ENCODE results near the gene SRPX.
A peak's percentile ranks its signal among the peaks of the same experiment; 100 is the strongest.

SRPX gene, protein sequence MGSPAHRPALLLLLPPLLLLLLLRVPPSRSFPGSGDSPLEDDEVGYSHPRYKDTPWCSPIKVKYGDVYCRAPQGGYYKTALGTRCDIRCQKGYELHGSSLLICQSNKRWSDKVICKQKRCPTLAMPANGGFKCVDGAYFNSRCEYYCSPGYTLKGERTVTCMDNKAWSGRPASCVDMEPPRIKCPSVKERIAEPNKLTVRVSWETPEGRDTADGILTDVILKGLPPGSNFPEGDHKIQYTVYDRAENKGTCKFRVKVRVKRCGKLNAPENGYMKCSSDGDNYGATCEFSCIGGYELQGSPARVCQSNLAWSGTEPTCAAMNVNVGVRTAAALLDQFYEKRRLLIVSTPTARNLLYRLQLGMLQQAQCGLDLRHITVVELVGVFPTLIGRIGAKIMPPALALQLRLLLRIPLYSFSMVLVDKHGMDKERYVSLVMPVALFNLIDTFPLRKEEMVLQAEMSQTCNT

DNA sequence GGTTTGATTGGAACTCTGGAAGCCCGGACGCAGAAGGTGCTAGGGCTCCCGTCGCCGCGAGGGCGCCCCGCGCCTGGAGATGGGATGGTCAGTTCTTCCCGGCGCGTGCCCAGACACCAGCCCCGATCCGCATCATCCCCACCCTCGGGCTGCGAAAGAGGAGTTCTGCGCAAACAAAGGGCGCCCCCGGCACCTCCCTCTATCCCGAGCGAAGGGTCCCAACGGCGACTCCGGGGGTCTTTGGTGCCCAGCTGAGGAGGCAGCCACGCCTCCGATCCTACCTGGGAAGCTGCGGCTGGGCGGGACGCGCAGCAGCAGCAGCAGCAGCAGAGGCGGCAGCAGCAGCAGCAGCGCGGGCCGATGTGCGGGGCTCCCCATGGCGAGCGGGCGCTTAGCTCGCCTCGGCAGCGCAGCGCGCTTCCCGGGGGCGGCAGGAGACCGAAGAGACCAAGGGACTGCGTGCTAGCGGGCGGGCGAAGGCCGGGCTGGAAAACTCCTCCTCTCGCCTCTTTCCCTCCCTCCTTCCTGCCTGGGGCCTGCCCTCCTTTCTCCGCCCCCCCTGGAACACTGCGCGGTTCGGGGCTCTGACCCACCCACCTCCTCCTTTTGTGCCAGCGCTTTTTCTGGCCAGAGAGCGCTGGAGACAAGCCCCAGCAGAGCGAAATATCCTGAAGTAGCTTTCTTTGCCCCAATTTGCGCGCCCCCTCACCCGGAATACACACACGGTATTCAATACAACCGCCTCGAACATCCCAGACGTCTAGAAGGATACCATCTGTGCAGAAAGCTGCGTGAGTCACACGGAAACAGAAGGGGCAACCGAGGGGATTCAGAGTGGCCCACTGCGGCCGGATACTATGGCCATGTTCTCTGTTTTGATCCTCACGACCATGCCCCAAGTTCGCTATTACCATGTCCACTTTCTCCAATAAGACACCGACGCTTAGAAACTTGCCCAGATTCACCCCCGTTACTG is at the start of gene SRPX:
TSS of gene SRPX (minus strand) at position 457 of the 976 bp plus-strand sequence. CDS start at position 378, 79 bp downstream.
- peaks cover 33% of the 10 kb centered on the region for H3K27me3 ChIP-seq (ENCODE audit: insufficient read depth, low read depth, severe bottlenecking)
- TF ChIP-seq, protein P1, sequence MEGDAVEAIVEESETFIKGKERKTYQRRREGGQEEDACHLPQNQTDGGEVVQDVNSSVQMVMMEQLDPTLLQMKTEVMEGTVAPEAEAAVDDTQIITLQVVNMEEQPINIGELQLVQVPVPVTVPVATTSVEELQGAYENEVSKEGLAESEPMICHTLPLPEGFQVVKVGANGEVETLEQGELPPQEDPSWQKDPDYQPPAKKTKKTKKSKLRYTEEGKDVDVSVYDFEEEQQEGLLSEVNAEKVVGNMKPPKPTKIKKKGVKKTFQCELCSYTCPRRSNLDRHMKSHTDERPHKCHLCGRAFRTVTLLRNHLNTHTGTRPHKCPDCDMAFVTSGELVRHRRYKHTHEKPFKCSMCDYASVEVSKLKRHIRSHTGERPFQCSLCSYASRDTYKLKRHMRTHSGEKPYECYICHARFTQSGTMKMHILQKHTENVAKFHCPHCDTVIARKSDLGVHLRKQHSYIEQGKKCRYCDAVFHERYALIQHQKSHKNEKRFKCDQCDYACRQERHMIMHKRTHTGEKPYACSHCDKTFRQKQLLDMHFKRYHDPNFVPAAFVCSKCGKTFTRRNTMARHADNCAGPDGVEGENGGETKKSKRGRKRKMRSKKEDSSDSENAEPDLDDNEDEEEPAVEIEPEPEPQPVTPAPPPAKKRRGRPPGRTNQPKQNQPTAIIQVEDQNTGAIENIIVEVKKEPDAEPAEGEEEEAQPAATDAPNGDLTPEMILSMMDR (IDR thresholded peaks at IDR 0.05; ENCODE audit: low read depth, low read length) = no peak
- peak within 1 kb of the TSS; percentile 53 for H3K4me3 ChIP-seq (ENCODE audit: low read depth, low read length)
- H3K9me3 ChIP-seq (ENCODE audit: severe bottlenecking) = no peaks in the 10 kb centered on the region
- no peaks in the 10 kb centered on the region for H3K36me3 ChIP-seq
- H3K27ac ChIP-seq = no peak within 1 kb of the TSS
- peak; percentile 23 for DNase-seq

DNA sequence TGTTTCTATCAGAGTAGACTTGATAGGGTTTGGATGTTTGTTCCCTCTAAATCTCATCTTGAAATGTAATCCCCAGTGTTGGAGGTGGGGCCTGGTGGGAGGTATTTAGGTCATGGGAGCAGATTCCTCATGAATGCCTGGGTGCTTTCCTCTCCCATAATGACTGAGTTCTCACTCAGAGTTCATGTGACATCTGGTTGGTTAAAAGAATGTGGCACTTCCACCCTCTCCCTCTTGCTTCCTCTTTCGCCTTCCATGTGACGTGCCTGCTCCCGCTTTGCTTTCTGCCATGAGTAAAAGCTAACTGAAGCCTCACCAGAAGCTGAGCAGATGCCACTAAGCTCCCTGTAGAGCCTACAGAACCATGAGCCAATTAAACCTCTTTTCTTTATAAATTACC is 47.3 kb upstream of the SRPX start:
- H3K36me3 ChIP-seq = no peaks in the 10 kb centered on the region
- TF ChIP-seq, protein P1 (IDR thresholded peaks at IDR 0.05; ENCODE audit: low read depth, low read length) = no peak
- no peak for DNase-seq

DNA sequence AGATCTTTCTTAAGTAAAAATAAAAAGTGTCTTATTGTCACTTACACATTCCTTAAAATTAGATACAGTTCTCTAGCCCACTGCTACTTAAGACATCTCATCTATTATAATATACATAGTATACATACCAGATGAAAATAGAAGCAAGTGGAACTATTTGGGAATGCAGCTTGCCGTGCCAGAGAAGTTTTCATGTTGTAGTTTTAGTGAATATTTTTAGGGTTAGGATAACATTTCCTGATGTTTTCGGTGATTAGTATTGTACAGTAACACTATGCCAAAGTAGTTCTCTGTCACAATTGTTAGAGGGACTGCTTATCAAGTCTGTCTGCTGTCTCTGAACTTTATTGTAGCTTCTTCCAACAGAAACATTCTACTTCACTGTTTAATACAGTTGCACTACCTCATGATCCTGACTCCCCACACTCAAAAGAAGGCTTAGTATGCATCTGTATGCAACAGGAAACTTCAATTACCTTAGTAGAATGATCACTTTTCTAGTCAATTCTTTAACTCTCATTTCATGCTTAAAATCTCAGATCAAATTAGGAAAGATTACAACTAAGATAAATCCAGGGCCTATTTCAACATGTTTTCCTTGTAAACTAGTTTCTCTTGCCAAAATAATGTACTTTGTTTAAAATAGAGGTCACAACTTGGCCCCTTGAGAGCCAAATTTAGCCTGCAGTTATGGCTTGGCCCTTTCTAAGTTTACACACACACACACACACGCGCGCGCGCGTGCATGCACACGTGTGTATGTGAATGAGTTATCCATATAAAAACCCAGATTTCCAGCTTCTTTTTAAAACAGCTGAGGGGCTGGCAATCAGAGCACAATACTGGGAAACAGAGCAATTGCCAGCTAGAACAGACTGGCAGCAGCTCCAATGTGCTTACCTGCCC is 42.3 kb upstream of the SRPX start:
- TF ChIP-seq, protein P1 (IDR thresholded peaks at IDR 0.05; ENCODE audit: low read depth, low read length) = no peak

More for the DNA sequence above, 47.3 kb upstream of the SRPX start:
- Histone ChIP-seq H3K27me3 (ENCODE audit: insufficient read depth, low read depth, severe bottlenecking) (peaks cover 3% of the 10 kb centered on the region), H3K4me3 (ENCODE audit: low read depth, low read length) (no peak overlapping the region), H3K9me3 (ENCODE audit: severe bottlenecking) (no peaks in the 10 kb centered on the region), H3K27ac (no peak overlapping the region)

DNA sequence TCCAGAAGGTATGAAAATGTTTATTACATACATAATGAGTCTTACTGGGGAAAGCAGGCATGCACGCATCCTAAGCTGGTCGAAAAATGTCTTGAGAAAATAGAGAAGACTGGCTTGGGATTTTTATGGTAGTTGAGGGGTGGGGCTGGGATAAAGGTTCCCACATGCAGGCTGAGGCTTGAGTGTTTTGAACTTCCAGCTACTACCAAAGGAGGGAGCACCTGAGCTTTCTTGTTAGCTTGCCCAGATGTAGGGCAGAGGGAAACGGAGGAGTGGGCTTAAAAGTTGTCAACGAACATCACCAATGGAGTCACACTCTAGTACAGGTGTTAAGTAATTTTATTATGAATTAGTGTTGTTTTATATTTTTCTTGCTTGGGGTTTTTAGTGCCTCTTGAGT is 39.6 kb upstream of the SRPX start:
- Histone ChIP-seq H3K36me3 (no peaks in the 10 kb centered on the region), H3K27ac (no peak overlapping the region), H3K9me3 (ENCODE audit: severe bottlenecking) (no peaks in the 10 kb centered on the region), H3K27me3 (ENCODE audit: insufficient read depth, low read depth, severe bottlenecking) (no peaks in the 10 kb centered on the region), H3K4me3 (ENCODE audit: low read depth, low read length) (no peak overlapping the region)
- TF ChIP-seq, protein P1 (IDR thresholded peaks at IDR 0.05; ENCODE audit: low read depth, low read length) = peak; percentile 70
- DNase-seq = peak; percentile 44

More for the DNA sequence above, 42.3 kb upstream of the SRPX start:
- Histone ChIP-seq H3K27me3 (ENCODE audit: insufficient read depth, low read depth, severe bottlenecking) (no peaks in the 10 kb centered on the region), H3K36me3 (no peaks in the 10 kb centered on the region), H3K27ac (no peak overlapping the region), H3K4me3 (ENCODE audit: low read depth, low read length) (no peak overlapping the region), H3K9me3 (ENCODE audit: severe bottlenecking) (no peaks in the 10 kb centered on the region)
- DNase-seq = no peak

DNA sequence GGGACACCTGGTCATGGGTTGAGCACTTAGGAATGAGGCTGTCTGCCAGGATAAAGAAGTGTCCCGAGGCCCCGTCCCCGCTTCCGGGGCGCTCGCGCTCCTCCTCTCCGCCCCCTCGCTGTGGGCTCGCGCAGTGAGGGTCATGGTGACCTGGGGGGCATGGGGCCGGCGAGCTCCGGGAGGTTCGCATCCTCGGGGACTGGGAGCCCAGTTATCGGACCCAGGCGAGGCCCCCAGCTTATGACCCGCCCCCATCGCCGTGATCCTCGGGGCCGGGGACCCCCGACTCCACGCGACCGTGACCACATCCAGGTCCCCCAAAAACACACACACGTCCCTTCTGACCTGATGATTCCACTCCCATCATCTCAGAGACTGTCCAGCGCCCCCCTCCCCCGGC is 35.3 kb upstream of the SRPX start:
- TF ChIP-seq, protein P1 (IDR thresholded peaks at IDR 0.05; ENCODE audit: low read depth, low read length) = no peak
- no peak overlapping the region for H3K4me3 ChIP-seq (ENCODE audit: low read depth, low read length)
- no peaks in the 10 kb centered on the region for H3K9me3 ChIP-seq (ENCODE audit: severe bottlenecking)
- no peaks in the 10 kb centered on the region for H3K27me3 ChIP-seq (ENCODE audit: insufficient read depth, low read depth, severe bottlenecking)
- H3K36me3 ChIP-seq = no peaks in the 10 kb centered on the region
- DNase-seq = no peak
- no peak overlapping the region for H3K27ac ChIP-seq
